Measurements from ENCODE around the gene TRIM40. TPM values are rescaled to one million over a fixed set of nuclear protein-coding genes. Genes with fewer than 3 reads are reported as not detected.

TRIM40 gene
- not detected in 2 replicates for total RNA-seq

GRCh38 chr6:30135757-30136156 lies at the start of gene TRIM40:
TSS of gene TRIM40 (plus strand) at chr6:30136140. CDS start at chr6:30137037, 897 bp downstream.

GRCh38 chr6:30113003-30113759 lies 22.8 kb upstream of the TRIM40 start, which contains the start of gene TRIM31:
TSS of gene TRIM31 (minus strand) at chr6:30113090. CDS start at chr6:30112805, 285 bp downstream.

GRCh38 chr6:30160785-30161531 lies 25.0 kb downstream of the TRIM40 start, which contains the start of gene TRIM10:
TSS of gene TRIM10 (minus strand) at chr6:30161211. CDS start at chr6:30160858, 353 bp downstream.

GRCh38 chr6:30163090-30163917 lies 27.4 kb downstream of the TRIM40 start, which contains the start of gene TRIM15:
TSS of gene TRIM15 (plus strand) at chr6:30163546. CDS start at chr6:30163685, 139 bp downstream.

Other genes starting within 250 kb of the TRIM40 start
- gene HLA-A, start 193.6 kb upstream of the TRIM40 start, total RNA-seq, result 426 and 595 TPM in 2 replicates
- gene POLR1H, start 74.9 kb upstream of the TRIM40 start, total RNA-seq, result 35.4 and 42.6 TPM in 2 replicates
- 10.6 and 13.2 TPM in 2 replicates for gene PPP1R11, start 68.9 kb upstream of the TRIM40 start, total RNA-seq
- not detected in 2 replicates for gene RNF39, start 60.4 kb upstream of the TRIM40 start, total RNA-seq
- gene TRIM31, start 23.1 kb upstream of the TRIM40 start, total RNA-seq, result not detected in 2 replicates
- gene TRIM10, start 25.1 kb downstream of the TRIM40 start, total RNA-seq, result not detected in 2 replicates
- not detected in 2 replicates for gene TRIM15, start 27.4 kb downstream of the TRIM40 start, total RNA-seq
- 23.8 and 25.6 TPM in 2 replicates for gene TRIM26, start 77.3 kb downstream of the TRIM40 start, total RNA-seq
- 7.3 and 7.6 TPM in 2 replicates for gene TRIM39, start 190.8 kb downstream of the TRIM40 start, total RNA-seq
- gene RPP21, start 209.0 kb downstream of the TRIM40 start, total RNA-seq, result 23.8 and 33.0 TPM in 2 replicates